ENCODE results near the gene TBXT. TPM values are rescaled to one million over a fixed set of nuclear protein-coding genes. Genes with fewer than 3 reads are reported as not detected.
"Not testable (repeated sequence)": the region's sequence is repeated elsewhere in the genome, so short reads cannot be mapped to it uniquely, and the experiment has no call there.

TBXT gene
- total RNA-seq, 1 donor from 2014 or later = 0.24 TPM

- no peak for TF ChIP-seq CTCF (IDR thresholded peaks at IDR 0.05)
- intact Hi-C loops (cut with micrococcal nuclease) = no loop called here
- H3K27me3 Mint-ChIP-seq = peaks cover 43% of the 10 kb centered on the region
- H3K27ac Mint-ChIP-seq = no peak overlapping the region
- ChIA-PET CTCF (interaction anchor here (1.1 kb wide), 1 partner anchor 22 kb away, joined by 3 read pairs; no protein-coding TSS in a partner anchor), POLR2A (no interaction called here)
- no peaks in the 10 kb centered on the region for H3K4me1 Mint-ChIP-seq
- H3K36me3 Mint-ChIP-seq (ENCODE audit: low read depth) = no peaks in the 10 kb centered on the region
- H3K9me3 Mint-ChIP-seq = no peaks in the 10 kb centered on the region
- no peak overlapping the region for H3K4me3 Mint-ChIP-seq
- DNase-seq (no peak), ATAC-seq (ENCODE audit: low read depth) (no peak)
Observed at GRCh38 chr6:166127624-166128472, 39.8 kb downstream of the TBXT start.

GRCh38 chr6:166123115-166123514 is 44.5 kb downstream of the TBXT start:
- POLR2A ChIA-PET; H3K4me3 Mint-ChIP-seq; H3K4me1 Mint-ChIP-seq; ATAC-seq (ENCODE audit: low read depth); H3K27ac Mint-ChIP-seq; H3K36me3 Mint-ChIP-seq (ENCODE audit: low read depth); intact Hi-C loops (cut with micrococcal nuclease); DNase-seq; H3K9me3 Mint-ChIP-seq; CTCF ChIA-PET: not testable (repeated sequence)
- H3K27me3 Mint-ChIP-seq = peaks cover 25% of the 10 kb centered on the region

- no peak for TF ChIP-seq CTCF (IDR thresholded peaks at IDR 0.05)
- CTCF ChIA-PET = no interaction called here
- ATAC-seq (ENCODE audit: low read depth) (no peak), DNase-seq (no peak)
- H3K27me3 Mint-ChIP-seq = peaks cover 13% of the 10 kb centered on the region
- no peak overlapping the region for H3K27ac Mint-ChIP-seq
- POLR2A ChIA-PET = no interaction called here
- H3K4me1 Mint-ChIP-seq = no peaks in the 10 kb centered on the region
- no peaks in the 10 kb centered on the region for H3K36me3 Mint-ChIP-seq (ENCODE audit: low read depth)
- H3K4me3 Mint-ChIP-seq = no peak overlapping the region
- no peaks in the 10 kb centered on the region for H3K9me3 Mint-ChIP-seq
- intact Hi-C loops (cut with micrococcal nuclease) = no loop called here
Observed at GRCh38 chr6:166121726-166122125, 45.9 kb downstream of the TBXT start.

- ChIA-PET CTCF (no interaction called here), POLR2A (no interaction called here)
- Mint-ChIP-seq H3K27me3 (peaks cover 5% of the 10 kb centered on the region), H3K9me3 (peaks cover 3% of the 10 kb centered on the region), H3K4me1 (no peaks in the 10 kb centered on the region), H3K4me3 (no peak overlapping the region), H3K27ac (no peak overlapping the region), H3K36me3 (ENCODE audit: low read depth) (no peaks in the 10 kb centered on the region)
- ATAC-seq (ENCODE audit: low read depth) (no peak), DNase-seq (no peak)
- TF ChIP-seq CTCF (IDR thresholded peaks at IDR 0.05) = no peak
- intact Hi-C loops (cut with micrococcal nuclease) = no loop called here
Observed at GRCh38 chr6:166119116-166119911, 48.3 kb downstream of the TBXT start.

- H3K27ac Mint-ChIP-seq = no peak overlapping the region
- H3K36me3 Mint-ChIP-seq (ENCODE audit: low read depth) = no peaks in the 10 kb centered on the region
- no peak for TF ChIP-seq CTCF (IDR thresholded peaks at IDR 0.05)
- H3K27me3 Mint-ChIP-seq = peaks cover 9% of the 10 kb centered on the region
- intact Hi-C loops (cut with micrococcal nuclease) = no loop called here
- ChIA-PET CTCF (no interaction called here), POLR2A (no interaction called here)
- DNase-seq (no peak), ATAC-seq (ENCODE audit: low read depth) (no peak)
- H3K4me3 Mint-ChIP-seq = no peak overlapping the region
- peaks cover 3% of the 10 kb centered on the region for H3K9me3 Mint-ChIP-seq
- no peaks in the 10 kb centered on the region for H3K4me1 Mint-ChIP-seq
Observed at GRCh38 chr6:166115609-166116008, 52.0 kb downstream of the TBXT start.

Measured in activated B cell treated with CpG ODN at 0.5 μM for 24 hours (primary cell).